ENCODE measurements around the gene SETD3. TPM values are rescaled to one million over a fixed set of nuclear protein-coding genes. Genes with fewer than 3 reads are reported as not detected.

Gene SETD3
- total RNA-seq, 4 donors from 2014 or later: 61.9 to 120 (median 68.8) TPM

- TF ChIP-seq POLR2A (IDR thresholded peaks at IDR 0.05): no peak
- TF ChIP-seq, protein P1, sequence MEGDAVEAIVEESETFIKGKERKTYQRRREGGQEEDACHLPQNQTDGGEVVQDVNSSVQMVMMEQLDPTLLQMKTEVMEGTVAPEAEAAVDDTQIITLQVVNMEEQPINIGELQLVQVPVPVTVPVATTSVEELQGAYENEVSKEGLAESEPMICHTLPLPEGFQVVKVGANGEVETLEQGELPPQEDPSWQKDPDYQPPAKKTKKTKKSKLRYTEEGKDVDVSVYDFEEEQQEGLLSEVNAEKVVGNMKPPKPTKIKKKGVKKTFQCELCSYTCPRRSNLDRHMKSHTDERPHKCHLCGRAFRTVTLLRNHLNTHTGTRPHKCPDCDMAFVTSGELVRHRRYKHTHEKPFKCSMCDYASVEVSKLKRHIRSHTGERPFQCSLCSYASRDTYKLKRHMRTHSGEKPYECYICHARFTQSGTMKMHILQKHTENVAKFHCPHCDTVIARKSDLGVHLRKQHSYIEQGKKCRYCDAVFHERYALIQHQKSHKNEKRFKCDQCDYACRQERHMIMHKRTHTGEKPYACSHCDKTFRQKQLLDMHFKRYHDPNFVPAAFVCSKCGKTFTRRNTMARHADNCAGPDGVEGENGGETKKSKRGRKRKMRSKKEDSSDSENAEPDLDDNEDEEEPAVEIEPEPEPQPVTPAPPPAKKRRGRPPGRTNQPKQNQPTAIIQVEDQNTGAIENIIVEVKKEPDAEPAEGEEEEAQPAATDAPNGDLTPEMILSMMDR (IDR thresholded peaks at IDR 0.05): no peak
- H3K27me3 ChIP-seq: no peaks in the 10 kb centered on the region
- H3K36me3 ChIP-seq: peaks cover 0 to 58% (median 0%) of the 10 kb centered on the region in 3 donors
- H3K4me3 ChIP-seq: no peak overlapping the region
- no peak overlapping the region for H3K27ac ChIP-seq
- DNase-seq: no peak
- H3K4me1 ChIP-seq: no peaks in the 10 kb centered on the region
- no peaks in the 10 kb centered on the region for H3K9me3 ChIP-seq
Observed at GRCh38 chr14:99440278-99440677, 40.4 kb downstream of the SETD3 start.

- peaks cover 0 to 52% (median 0%) of the 10 kb centered on the region in 3 donors for H3K36me3 ChIP-seq
- no peak overlapping the region for H3K4me3 ChIP-seq
- no peak overlapping the region for H3K27ac ChIP-seq
- H3K4me1 ChIP-seq: no peaks in the 10 kb centered on the region
- no peaks in the 10 kb centered on the region for H3K9me3 ChIP-seq
- no peak for TF ChIP-seq POLR2A (IDR thresholded peaks at IDR 0.05)
- TF ChIP-seq, protein P1 (IDR thresholded peaks at IDR 0.05): no peak
- no peaks in the 10 kb centered on the region for H3K27me3 ChIP-seq
- DNase-seq: no peak
Observed at GRCh38 chr14:99437706-99438105, 43.0 kb downstream of the SETD3 start.

DNA sequence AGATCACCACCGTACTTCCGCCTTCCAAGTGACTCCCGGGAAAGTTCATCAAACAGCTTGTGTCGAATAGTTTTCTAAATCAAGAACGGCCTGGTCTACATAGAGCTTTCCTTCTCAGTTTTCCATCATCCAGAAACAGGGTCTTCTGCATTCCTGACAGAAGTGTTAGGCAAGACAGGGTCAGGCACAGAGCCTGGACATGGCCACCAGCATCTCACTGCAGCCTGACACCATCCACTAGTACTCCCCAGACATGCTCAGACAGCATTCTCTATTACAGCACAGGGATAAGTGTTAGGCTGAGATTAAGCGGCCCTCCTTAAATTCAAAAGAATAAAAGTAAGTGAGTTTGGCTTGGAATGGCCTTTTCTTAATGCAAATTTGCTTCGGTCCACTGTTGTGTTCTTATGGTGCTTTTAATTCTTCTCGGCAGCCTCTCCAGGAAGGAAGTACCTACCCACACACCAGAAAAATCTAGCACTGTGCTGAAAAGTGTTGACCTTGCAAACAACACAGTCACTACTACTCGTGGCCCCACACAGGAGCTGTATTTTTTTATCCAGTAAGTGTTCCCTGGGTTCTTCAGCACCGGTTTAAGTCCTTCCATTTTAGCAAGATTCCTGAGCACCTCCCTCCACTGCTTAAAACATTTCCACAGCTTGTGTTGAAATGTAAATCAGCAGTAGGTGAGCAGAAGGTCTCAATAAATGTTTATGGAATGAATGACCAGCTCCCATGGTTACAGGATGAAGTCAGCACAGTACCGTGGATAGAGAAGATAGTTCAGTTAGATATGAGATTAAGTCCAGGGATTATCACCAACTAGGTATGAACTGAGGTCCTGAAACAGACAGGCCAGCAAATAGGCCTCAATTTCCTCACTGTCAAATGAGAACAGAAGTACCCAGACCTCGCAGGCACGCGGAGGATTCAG, 44.1 kb downstream of the SETD3 start:
- Histone ChIP-seq H3K27ac (peak overlapping the region in 2 of 4 donors; percentile 6 to 32), H3K4me1 (no peaks in the 10 kb centered on the region), H3K9me3 (no peaks in the 10 kb centered on the region), H3K36me3 (peaks cover 0 to 44% (median 0%) of the 10 kb centered on the region in 3 donors), H3K27me3 (no peaks in the 10 kb centered on the region), H3K4me3 (no peak overlapping the region)
- TF ChIP-seq POLR2A (IDR thresholded peaks at IDR 0.05): no peak
- TF ChIP-seq, protein P1 (IDR thresholded peaks at IDR 0.05): no peak
- DNase-seq: no peak

GRCh38 chr14:99435327-99435726, 45.3 kb downstream of the SETD3 start:
- Histone ChIP-seq H3K4me1 (no peaks in the 10 kb centered on the region), H3K9me3 (no peaks in the 10 kb centered on the region), H3K4me3 (no peak overlapping the region), H3K27ac (no peak overlapping the region), H3K36me3 (peaks cover 0 to 36% (median 0%) of the 10 kb centered on the region in 3 donors), H3K27me3 (no peaks in the 10 kb centered on the region)
- TF ChIP-seq, protein P1 (IDR thresholded peaks at IDR 0.05): no peak
- TF ChIP-seq POLR2A (IDR thresholded peaks at IDR 0.05): no peak
- DNase-seq: no peak

GRCh38 chr14:99432485-99432884, 48.2 kb downstream of the SETD3 start:
- peaks cover 0 to 39% (median 0%) of the 10 kb centered on the region in 3 donors for H3K36me3 ChIP-seq
- DNase-seq: no peak
- H3K27ac ChIP-seq: no peak overlapping the region
- H3K27me3 ChIP-seq: no peaks in the 10 kb centered on the region
- H3K4me1 ChIP-seq: no peaks in the 10 kb centered on the region
- H3K9me3 ChIP-seq: no peaks in the 10 kb centered on the region
- no peak for TF ChIP-seq POLR2A (IDR thresholded peaks at IDR 0.05)
- TF ChIP-seq, protein P1 (IDR thresholded peaks at IDR 0.05): no peak
- no peak overlapping the region for H3K4me3 ChIP-seq
